IMR-90 (cell line): ENCODE data around the gene MUC5B. TPM values are rescaled to one million over a fixed set of nuclear protein-coding genes. Genes with fewer than 3 reads are reported as not detected.

Experiments
- ATAC-seq: fragments of 200-7000 bp; cut with Tn5 transposase; 2 replicates; pipeline ENCODE4 v1.9.1; 2020; ENCODE audit warnings: low read depth, mild to moderate bottlenecking, moderate library complexity
- BruUV-seq: library from RNA; stranded (reverse); fragments of 400-500 nt; replicated peaks from 2 replicates; lab custom pipeline; 2021; lab: Mats Ljungman, UMichigan
- CTCF ChIA-PET: fragments of 300-600 bp; formaldehyde crosslinking; extraction: SDS; loops from one replicate; lab custom pipeline; 2021; ENCODE audit warnings: antibody characterized with exemption; lab: Yijun Ruan, JAX
- POLR2A ChIA-PET: fragments of 300-600 bp; sonication (Branson Sonifier 250); formaldehyde crosslinking; loops from one replicate; lab custom pipeline; 2022; ENCODE audit warnings: antibody characterized with exemption; ENCODE audit not compliant: unreplicated experiment; lab: Charles Lee
- DNase-seq: peaks from one replicate; pipeline ENCODE4 v3.0.0; 2013
- H2AFZ ChIP-seq: replicated peaks from 2 replicates; pipeline ENCODE3; 2013; ENCODE audit warnings: low read length, mild to moderate bottlenecking; ENCODE audit not compliant: poor library complexity
- H2AK5ac ChIP-seq: 2 replicates; pipeline ENCODE4 v1.6.1; 2013; ENCODE audit warnings: low read depth, low read length, inconsistent platforms
- H2AK9ac ChIP-seq: replicated peaks from 2 replicates; pipeline ENCODE3; 2013; ENCODE audit warnings: mild to moderate bottlenecking, low read depth, low read length, moderate library complexity; ENCODE audit not compliant: poor library complexity
- H2BK120ac ChIP-seq: 2 replicates; pipeline ENCODE4 v1.6.1; 2013; ENCODE audit warnings: low read depth, low read length, inconsistent platforms
- H2BK15ac ChIP-seq: 3 replicates; pipeline ENCODE4 v1.6.1; 2013; ENCODE audit warnings: low read depth, low read length, inconsistent platforms
- H2BK20ac ChIP-seq: 2 replicates; pipeline ENCODE4 v1.6.1; 2013; ENCODE audit warnings: low read depth, mild to moderate bottlenecking, inconsistent platforms, low read length, moderate library complexity
- H2BK5ac ChIP-seq: 2 replicates; pipeline ENCODE4 v1.6.1; 2013; ENCODE audit warnings: mild to moderate bottlenecking, low read depth, low read length, inconsistent platforms; ENCODE audit not compliant: poor library complexity, severe bottlenecking
- H3K14ac ChIP-seq: replicated peaks from 2 replicates; pipeline ENCODE4 v1.6.1; 2013; ENCODE audit warnings: low read depth, low read length, inconsistent platforms
- H3K18ac ChIP-seq: 2 replicates; pipeline ENCODE4 v1.6.1; 2013; ENCODE audit warnings: low read depth, low read length, control low read depth
- H3K23ac ChIP-seq: 2 replicates; pipeline ENCODE4 v1.6.1; 2013; ENCODE audit warnings: low read depth, low read length, inconsistent platforms
- H3K27ac ChIP-seq: 2 replicates; pipeline ENCODE4 v1.5.1; 2013; ENCODE audit warnings: mild to moderate bottlenecking, control low read depth, low read length; ENCODE audit not compliant: insufficient read depth
- H3K27me3 ChIP-seq: 2 replicates; pipeline ENCODE4 v1.6.1; 2013; ENCODE audit warnings: low read length; ENCODE audit not compliant: control insufficient read depth, insufficient read depth
- H3K36me3 ChIP-seq: 2 replicates; pipeline ENCODE4 v1.6.1; 2013; ENCODE audit warnings: low read length, mixed read lengths; ENCODE audit not compliant: control insufficient read depth, insufficient read depth
- H3K4ac ChIP-seq: 2 replicates; pipeline ENCODE4 v1.6.1; 2013; ENCODE audit warnings: low read depth, low read length, inconsistent platforms
- H3K4me1 ChIP-seq: 2 replicates; pipeline ENCODE4 v1.6.1; 2013; ENCODE audit warnings: low read length, mixed read lengths; ENCODE audit not compliant: control insufficient read depth, insufficient read depth
- H3K4me2 ChIP-seq: 2 replicates; pipeline ENCODE4 v1.6.1; 2013; ENCODE audit warnings: low read depth, mild to moderate bottlenecking, control low read depth, low read length, moderate library complexity
- H3K4me3 ChIP-seq: 2 replicates; pipeline ENCODE4 v1.5.1; 2013; ENCODE audit warnings: low read depth, mild to moderate bottlenecking, control low read depth, low read length, moderate library complexity; ENCODE audit not compliant: insufficient read depth
- H3K56ac ChIP-seq: 2 replicates; pipeline ENCODE4 v1.6.1; 2013; ENCODE audit warnings: low read length, inconsistent platforms; ENCODE audit not compliant: insufficient read depth; ENCODE audit errors: extremely low read depth
- H3K79me1 ChIP-seq, 2 experiments: 2 replicates each; pipeline ENCODE4 v1.6.1; 2013; ENCODE audit warnings: low read length in 2 of 2, inconsistent platforms in 1 of 2, low read depth in 1 of 2
- H3K9ac ChIP-seq: 2 replicates; pipeline ENCODE4 v1.6.1; 2013; ENCODE audit warnings: low read depth, low read length, control low read depth
- H3K9me1 ChIP-seq: 2 replicates; pipeline ENCODE4 v1.6.1; 2013; ENCODE audit warnings: low read length, inconsistent platforms; ENCODE audit not compliant: insufficient read depth
- H3K9me3 ChIP-seq: 2 replicates; pipeline ENCODE4 v1.6.1; 2013; ENCODE audit warnings: low read length; ENCODE audit not compliant: control insufficient read depth, insufficient read depth
- H4K20me1 ChIP-seq: 2 replicates; pipeline ENCODE4 v1.6.1; 2013; ENCODE audit warnings: low read length, inconsistent platforms; ENCODE audit not compliant: insufficient read depth
- H4K5ac ChIP-seq: 2 replicates; pipeline ENCODE4 v1.6.1; 2013; ENCODE audit warnings: mild to moderate bottlenecking, low read depth, low read length, control low read depth
- H4K8ac ChIP-seq, 2 experiments: 2 replicates each; pipeline ENCODE4 v1.6.1; 2013; ENCODE audit warnings: low read depth in 2 of 2, low read length in 2 of 2, control low read depth in 1 of 2, inconsistent platforms in 1 of 2
- H4K91ac ChIP-seq: 2 replicates; pipeline ENCODE4 v1.6.1; 2013; ENCODE audit warnings: low read depth, low read length, inconsistent platforms; ENCODE audit not compliant: insufficient read depth
- BHLHE40 ChIP-seq: fragments of 150-350 bp; IDR thresholded peaks from 2 replicates; pipeline ENCODE4 v1.6.1; 2016; ENCODE audit warnings: mild to moderate bottlenecking, low read depth, low read length
- CHD1 ChIP-seq: IDR thresholded peaks from 2 replicates; pipeline ENCODE4 v1.6.1; 2012; ENCODE audit warnings: low read depth, low read length, improper control_type of control experiment
- ELK1 ChIP-seq: fragments of 150-350 bp; IDR thresholded peaks from 2 replicates; pipeline ENCODE4 v1.6.1; 2016; ENCODE audit warnings: low read depth, mild to moderate bottlenecking, low read length, moderate library complexity, borderline replicate concordance
- MAFK ChIP-seq: IDR thresholded peaks from 2 replicates; pipeline ENCODE4 v1.6.1; 2012; ENCODE audit warnings: low read depth, low read length, improper control_type of control experiment
- MXI1 ChIP-seq: IDR thresholded peaks from 2 replicates; pipeline ENCODE4 v1.6.1; 2012; ENCODE audit warnings: low read depth, mild to moderate bottlenecking, low read length, moderate library complexity, borderline replicate concordance
- POLR2A ChIP-seq: IDR thresholded peaks from 2 replicates; pipeline ENCODE4 v1.6.1; 2012; ENCODE audit warnings: mild to moderate bottlenecking, low read depth, low read length
- RAD21 ChIP-seq: IDR thresholded peaks from 2 replicates; pipeline ENCODE4 v1.6.1; 2012; ENCODE audit warnings: low read length, improper control_type of control experiment
- RFX5 ChIP-seq: IDR thresholded peaks from 2 replicates; pipeline ENCODE4 v1.8.0; 2012; ENCODE audit warnings: low read depth, mild to moderate bottlenecking, low read length, moderate library complexity
- SMC3 ChIP-seq: fragments of 150-350 bp; IDR thresholded peaks from 2 replicates; pipeline ENCODE4 v1.6.1; 2016; ENCODE audit warnings: low read depth, mild to moderate bottlenecking, antibody characterized with exemption, low read length, moderate library complexity
- USF2 ChIP-seq: fragments of 150-350 bp; IDR thresholded peaks from 2 replicates; pipeline ENCODE4 v1.6.1; 2017; ENCODE audit warnings: mild to moderate bottlenecking, antibody characterized with exemption, low read length, low read depth
- WGBS, 2 experiments: methylation state at CpG; one replicate each; pipeline versions ENCODE4 v1.1.5 to v1.1.7; 2013; ENCODE audit warnings: missing lambda C conversion rate in 2 of 2; ENCODE audit not compliant: insufficient read length in 1 of 2; ENCODE audit errors: extremely low coverage in 2 of 2; 5-methylcytosine and 5-hydroxymethylcytosine counted together
- dilution Hi-C: fragments of 300-500 bp; cut with HindIII; formaldehyde crosslinking; loops from one replicate; pipeline ENCODE4 v1.14.3; 2018; ENCODE audit warnings: low sequenced_read_pairs; ENCODE audit not compliant: unreplicated experiment
- in situ Hi-C: fragments of 300-500 bp; cut with MboI; formaldehyde crosslinking; loops from 3 replicates; pipeline ENCODE4 v1.14.3; 2019; ENCODE audit warnings: low sequenced_read_pairs, inconsistent platforms, mixed read lengths
- intact Hi-C: fragments of 100-400 bp; cut with micrococcal nuclease; formaldehyde crosslinking; loops from 2 replicates; pipeline ENCODE4 v1.10.0; 2022
- polyA plus RNA-seq, 3 experiments: library from polyadenylated mRNA; depleted of rRNA; stranded (reverse); fragments of >200 nt; gene quantifications; 2 replicates each; pipeline ENCODE4 v1.2.3, GENCODE V29; 2012; ENCODE audit warnings: low replicate concordance in 1 of 3
- total RNA-seq: library from RNA; depleted of rRNA; stranded (reverse); fragments of >200 nt; gene quantifications from 2 replicates; pipeline ENCODE4 v1.2.3, GENCODE V29; 2012

Gene MUC5B
- total and polyA plus RNA-seq, 2 of the 4 experiments (the other 2 are of a cell fraction), result not detected

- Histone ChIP-seq H3K56ac (no peak overlapping the region), H3K4me1 (no peaks in the 10 kb centered on the region), H4K20me1 (no peaks in the 10 kb centered on the region; the same call in 1 of the 2 replicates), H3K27ac (no peak overlapping the region), H2AK9ac (peak overlapping the region; percentile 65), H3K9me1 (no peaks in the 10 kb centered on the region), H3K23ac (no peak overlapping the region), H3K4ac (no peak overlapping the region), H2BK120ac (no peak overlapping the region), H2AFZ (no peak overlapping the region), H2BK15ac (no peak overlapping the region), H3K4me2 (no peak overlapping the region), H2AK5ac (no peak overlapping the region), H3K9me3 (peaks cover 4% of the 10 kb centered on the region), H3K36me3 (no peaks in the 10 kb centered on the region), H3K79me1 (no peaks in the 10 kb centered on the region), H4K91ac (no peak overlapping the region), H2BK20ac (no peak overlapping the region), H3K9ac (no peak overlapping the region), H2BK5ac (no peak overlapping the region), H3K27me3 (peaks cover 10% of the 10 kb centered on the region), H3K4me3 (no peak overlapping the region), H4K5ac (no peak overlapping the region), H3K18ac (no peak overlapping the region), H4K8ac (no peak overlapping the region), H3K14ac (no peak overlapping the region)
- intact Hi-C loops (no loop called here), in situ Hi-C loops (loop anchor here (25.0 kb wide), 1 partner anchor 305 kb away; no protein-coding TSS in a partner anchor), dilution Hi-C loops (no loop called here)
- 73% methylated on average over 25 of the region's 34 CpGs; no CpG with 5 or more reads in 1 of the 2 experiments for WGBS, 2 experiments
- no peak for TF ChIP-seq RFX5
- no peak for TF ChIP-seq SMC3
- TF ChIP-seq MAFK, result no peak
- TF ChIP-seq POLR2A, result no peak
- TF ChIP-seq MXI1, result no peak
- no peak for TF ChIP-seq CHD1
- TF ChIP-seq RAD21, result no peak
- no peak for TF ChIP-seq USF2
- no peak for TF ChIP-seq BHLHE40
- no peak for TF ChIP-seq ELK1
- CTCF ChIA-PET, result no interaction called here
- no TSS peak for BruUV-seq
- POLR2A ChIA-PET, result no interaction called here
- DNase-seq (no peak), ATAC-seq (no peak)
Observed at GRCh38 chr11:1207401-1208143, 15.3 kb upstream of the MUC5B start.
